ENCODE measurements around the gene CLN3.

GRCh38 chr16:28491230-28491969 is 474 bp downstream of the CLN3 start:
- TF ChIP-seq, protein P1, sequence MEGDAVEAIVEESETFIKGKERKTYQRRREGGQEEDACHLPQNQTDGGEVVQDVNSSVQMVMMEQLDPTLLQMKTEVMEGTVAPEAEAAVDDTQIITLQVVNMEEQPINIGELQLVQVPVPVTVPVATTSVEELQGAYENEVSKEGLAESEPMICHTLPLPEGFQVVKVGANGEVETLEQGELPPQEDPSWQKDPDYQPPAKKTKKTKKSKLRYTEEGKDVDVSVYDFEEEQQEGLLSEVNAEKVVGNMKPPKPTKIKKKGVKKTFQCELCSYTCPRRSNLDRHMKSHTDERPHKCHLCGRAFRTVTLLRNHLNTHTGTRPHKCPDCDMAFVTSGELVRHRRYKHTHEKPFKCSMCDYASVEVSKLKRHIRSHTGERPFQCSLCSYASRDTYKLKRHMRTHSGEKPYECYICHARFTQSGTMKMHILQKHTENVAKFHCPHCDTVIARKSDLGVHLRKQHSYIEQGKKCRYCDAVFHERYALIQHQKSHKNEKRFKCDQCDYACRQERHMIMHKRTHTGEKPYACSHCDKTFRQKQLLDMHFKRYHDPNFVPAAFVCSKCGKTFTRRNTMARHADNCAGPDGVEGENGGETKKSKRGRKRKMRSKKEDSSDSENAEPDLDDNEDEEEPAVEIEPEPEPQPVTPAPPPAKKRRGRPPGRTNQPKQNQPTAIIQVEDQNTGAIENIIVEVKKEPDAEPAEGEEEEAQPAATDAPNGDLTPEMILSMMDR (IDR thresholded peaks at IDR 0.05) = no peak
- no peak for TF ChIP-seq POLR2A (IDR thresholded peaks at IDR 0.05)

Data from lower leg skin (tissue), 3 donors.